ENCODE data around the gene NRG3.

The NRG3 gene

DNA sequence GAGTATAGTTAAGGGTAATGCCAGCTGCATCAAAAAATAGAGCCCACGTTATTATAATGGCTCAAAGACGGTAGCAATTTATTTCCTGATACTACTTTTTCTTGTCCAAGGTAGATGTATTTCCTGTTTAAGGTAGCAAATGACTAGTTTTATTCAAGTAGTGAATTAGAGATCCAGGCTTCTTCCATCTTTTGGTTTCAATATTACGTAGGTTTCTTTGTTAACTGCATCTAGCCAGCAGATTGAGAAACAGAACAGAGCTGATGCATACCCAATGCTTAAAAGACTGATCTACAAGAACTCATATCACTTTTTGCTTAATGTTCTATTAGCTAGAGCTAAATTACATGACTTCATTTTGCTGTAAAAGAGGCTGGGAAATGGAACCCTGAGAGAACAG, 992.1 kb downstream of the NRG3 start:
- no peak for DNase-seq (ENCODE audit: low read depth)
- TF ChIP-seq CTCF (IDR thresholded peaks at IDR 0.05; ENCODE audit: low read depth, low read length, missing control alignments): no peak
- no peak overlapping the region for H3K4me3 ChIP-seq (ENCODE audit: low read depth, low read length)

GRCh38 chr10:82874671-82875070, 999.7 kb downstream of the NRG3 start:
- H3K4me3 ChIP-seq (ENCODE audit: low read depth, low read length): no peak overlapping the region
- no peak for DNase-seq (ENCODE audit: low read depth)
- TF ChIP-seq CTCF (IDR thresholded peaks at IDR 0.05; ENCODE audit: low read depth, low read length, missing control alignments): no peak

GRCh38 chr10:82880776-82881290, 1005.8 kb downstream of the NRG3 start:
- DNase-seq (ENCODE audit: low read depth): no peak
- H3K4me3 ChIP-seq (ENCODE audit: low read depth, low read length): no peak overlapping the region
- no peak for TF ChIP-seq CTCF (IDR thresholded peaks at IDR 0.05; ENCODE audit: low read depth, low read length, missing control alignments)

DNA sequence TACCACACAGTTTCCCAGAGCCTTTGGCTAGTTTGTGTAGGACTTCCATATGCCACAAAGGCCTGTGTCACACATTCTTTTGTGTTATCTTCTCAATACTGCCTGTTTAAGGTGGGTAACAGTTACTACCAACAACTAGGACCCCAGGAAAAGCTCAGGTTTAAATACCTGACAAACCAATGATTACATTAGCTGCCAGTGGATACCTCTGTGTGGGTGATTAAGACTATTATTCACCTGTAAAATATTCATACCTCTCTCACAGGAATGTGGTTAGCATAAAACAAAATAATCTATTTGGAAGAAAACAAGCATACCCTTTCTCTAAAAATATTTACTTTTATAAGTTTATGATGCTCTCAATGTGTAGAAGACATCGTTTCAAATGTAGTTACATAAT, 1007.7 kb downstream of the NRG3 start:
- no peak for DNase-seq (ENCODE audit: low read depth)
- no peak overlapping the region for H3K4me3 ChIP-seq (ENCODE audit: low read depth, low read length)
- no peak for TF ChIP-seq CTCF (IDR thresholded peaks at IDR 0.05; ENCODE audit: low read depth, low read length, missing control alignments)

GRCh38 chr10:82883603-82884002, 1008.6 kb downstream of the NRG3 start:
- no peak for DNase-seq (ENCODE audit: low read depth)
- no peak for TF ChIP-seq CTCF (IDR thresholded peaks at IDR 0.05; ENCODE audit: low read depth, low read length, missing control alignments)
- H3K4me3 ChIP-seq (ENCODE audit: low read depth, low read length): no peak overlapping the region

DNA sequence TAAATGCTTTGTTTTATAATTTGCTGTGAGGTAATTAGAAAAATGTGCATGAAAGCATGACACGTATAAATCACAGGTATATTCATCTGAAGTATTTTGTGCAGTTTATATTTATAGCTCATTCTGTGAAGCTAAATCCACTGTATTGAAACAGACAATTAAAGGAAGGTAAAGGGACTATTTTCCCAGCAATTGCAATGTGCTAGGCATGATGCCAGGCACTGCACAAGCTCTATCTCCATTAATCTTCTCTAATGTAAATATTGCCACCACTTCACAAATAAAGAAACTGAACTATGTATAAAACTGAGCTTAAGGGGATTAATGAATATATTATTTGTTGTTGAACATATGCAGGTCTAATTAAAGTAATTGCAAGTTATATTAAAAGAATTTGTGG, 1012.5 kb downstream of the NRG3 start:
- no peak for TF ChIP-seq CTCF (IDR thresholded peaks at IDR 0.05; ENCODE audit: low read depth, low read length, missing control alignments)
- no peak for DNase-seq (ENCODE audit: low read depth)

DNA sequence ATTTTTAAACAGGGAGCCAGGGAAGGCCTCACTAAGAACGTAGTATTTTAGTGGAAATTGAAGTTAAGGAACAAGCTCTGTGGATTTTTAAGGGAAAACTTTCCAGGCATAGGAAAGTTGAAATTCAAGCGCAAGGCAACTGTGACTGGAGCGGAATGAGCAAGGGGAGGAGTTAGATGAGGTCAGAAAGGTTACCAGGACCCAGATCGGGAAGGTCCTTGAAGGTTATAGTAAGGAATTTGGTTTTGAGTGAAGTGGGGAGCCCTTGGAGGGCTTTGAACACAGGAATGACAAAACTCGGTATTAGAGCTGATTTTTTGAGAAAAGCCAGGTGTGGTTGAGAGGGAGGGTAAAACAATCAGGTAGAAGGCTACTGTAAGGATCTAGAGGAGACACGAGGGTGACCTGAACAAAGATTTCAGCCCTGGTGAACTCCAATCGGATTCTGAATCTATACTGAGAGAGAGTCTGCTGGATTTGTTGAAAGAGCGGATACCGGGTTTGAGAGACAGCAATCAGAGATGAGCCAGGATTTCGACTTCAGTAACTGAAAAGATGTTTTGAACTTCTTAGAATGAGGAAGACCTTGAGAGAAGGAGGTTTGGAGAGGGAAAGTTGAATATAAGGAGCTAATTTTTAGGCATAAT, 1013.9 kb downstream of the NRG3 start:
- no peak for DNase-seq (ENCODE audit: low read depth)
- no peak for TF ChIP-seq CTCF (IDR thresholded peaks at IDR 0.05; ENCODE audit: low read depth, low read length, missing control alignments)
- no peak overlapping the region for H3K4me3 ChIP-seq (ENCODE audit: low read depth, low read length)

More for the DNA sequence above, 1012.5 kb downstream of the NRG3 start:
- H3K4me3 ChIP-seq (ENCODE audit: low read depth, low read length): no peak overlapping the region

All from GM12864 (cell line).